ENCODE results near the gene VPS9D1. TPM values are rescaled to one million over a fixed set of nuclear protein-coding genes. Genes with fewer than 3 reads are reported as not detected.

Gene VPS9D1
- 10 to 100 TPM in 4 of 12 donors, 1 to 10 TPM in 7, not detected in 1; 7.0 to 16.5 (median 9.4) TPM for polyA plus RNA-seq (ENCODE audit: insufficient read length in 12 of 12)
- long read RNA-seq, donor 1, partial matches to known transcripts, result 0 of 2 reads
- long read RNA-seq, donor 1, other reads (novel, unspliced or antisense), result 0 of 2 reads
- long read RNA-seq, donor 2, partial matches to known transcripts, result 0 of 1 reads
- long read RNA-seq, donor 2, other reads (novel, unspliced or antisense), result 0 of 1 reads
- long read RNA-seq, donor 3, result 0 reads
- long read RNA-seq, donor 4, result 0 reads
- long read RNA-seq, donor 5, partial matches to known transcripts, result 0 of 3 reads
- long read RNA-seq, donor 5, other reads (novel, unspliced or antisense), result 0 of 3 reads
- long read RNA-seq, donor 6, result 0 reads
- long read RNA-seq, donor 7, partial matches to known transcripts, result 0 of 2 reads
- long read RNA-seq, donor 7, other reads (novel, unspliced or antisense), result 0 of 2 reads
- long read RNA-seq, donor 8, partial matches to known transcripts, result 0 of 2 reads
- long read RNA-seq, donor 8, other reads (novel, unspliced or antisense), result 0 of 2 reads
- long read RNA-seq, donor 9, result 0 reads
- long read RNA-seq, donor 10, partial matches to known transcripts, result 0 of 1 reads
- long read RNA-seq, donor 10, other reads (novel, unspliced or antisense), result 0 of 1 reads
- long read RNA-seq, donor 11, result 0 reads

- peak; percentile 78 for DNase-seq
Observed at GRCh38 chr16:89720813-89721545, at the start of gene VPS9D1, which contains the start of gene ZNF276. TSS of gene VPS9D1 (minus strand) at chr16:89720898. CDS start at chr16:89720861, 37 bp downstream. TSS of gene ZNF276 (plus strand) at chr16:89721537. CDS start at chr16:89721641, 104 bp downstream.

GRCh38 chr16:89770367-89770766, 49.7 kb upstream of the VPS9D1 start:
- no peak for DNase-seq

GRCh38 chr16:89765292-89765830, 44.7 kb upstream of the VPS9D1 start:
- no peak for DNase-seq

- peak; percentile 38 for DNase-seq
Observed at GRCh38 chr16:89764711-89765201, 44.1 kb upstream of the VPS9D1 start.

GRCh38 chr16:89761304-89761922, 40.7 kb upstream of the VPS9D1 start:
- DNase-seq, result no peak

- no peak for DNase-seq
Observed at GRCh38 chr16:89759746-89760340, 39.1 kb upstream of the VPS9D1 start.

GRCh38 chr16:89749637-89750036, 28.9 kb upstream of the VPS9D1 start:
- DNase-seq, result no peak

- no peak for DNase-seq
Observed at GRCh38 chr16:89748921-89749320, 28.2 kb upstream of the VPS9D1 start.

GRCh38 chr16:89748076-89748475, 27.4 kb upstream of the VPS9D1 start:
- DNase-seq, result no peak

GRCh38 chr16:89746043-89746442, 25.3 kb upstream of the VPS9D1 start:
- no peak for DNase-seq

- no peak for DNase-seq
Observed at GRCh38 chr16:89744813-89745212, 24.1 kb upstream of the VPS9D1 start.

GRCh38 chr16:89742948-89743347, 22.2 kb upstream of the VPS9D1 start:
- no peak for DNase-seq

GRCh38 chr16:89741342-89742014, 20.8 kb upstream of the VPS9D1 start:
- DNase-seq, result no peak

- DNase-seq, result no peak
Observed at GRCh38 chr16:89739383-89739782, 18.7 kb upstream of the VPS9D1 start.

- no peak for DNase-seq
Observed at GRCh38 chr16:89738538-89739317, 18.0 kb upstream of the VPS9D1 start.

- no peak for DNase-seq
Observed at GRCh38 chr16:89738072-89738377, 17.3 kb upstream of the VPS9D1 start.

GRCh38 chr16:89737341-89738071, 16.8 kb upstream of the VPS9D1 start:
- DNase-seq, result no peak

GRCh38 chr16:89736554-89736953, 15.9 kb upstream of the VPS9D1 start:
- no peak for DNase-seq

GRCh38 chr16:89733792-89734191, 13.1 kb upstream of the VPS9D1 start:
- DNase-seq, result no peak

Measured in muscle of arm (tissue), 14 donors.